Ishikawa (cell line): ENCODE measurements around the gene AP3S2.

ENCODE experiments used
- CEBPB ChIP-seq: IDR thresholded peaks from 2 replicates; pipeline ENCODE4 v1.6.1; 2012
- CREB1 ChIP-seq: IDR thresholded peaks from 2 replicates; pipeline ENCODE4 v1.6.1; 2012; ENCODE audit warnings: low read depth
- EGR1 ChIP-seq: IDR thresholded peaks from 2 replicates; pipeline ENCODE4 v1.6.1; 2012
- EP300 ChIP-seq: IDR thresholded peaks from 2 replicates; pipeline ENCODE4 v1.6.1; 2012; ENCODE audit warnings: borderline replicate concordance
- FOXM1 ChIP-seq: IDR thresholded peaks from 2 replicates; pipeline ENCODE4 v1.6.1; 2012; ENCODE audit warnings: low read depth, borderline replicate concordance
- MAX ChIP-seq: IDR thresholded peaks from 2 replicates; pipeline ENCODE4 v1.6.1; 2012
- NFIC ChIP-seq: IDR thresholded peaks from 2 replicates; pipeline ENCODE4 v1.6.1; 2012
- RAD21 ChIP-seq: IDR thresholded peaks from 2 replicates; pipeline ENCODE4 v1.6.1; 2012; ENCODE audit warnings: low read depth
- TAF1 ChIP-seq: IDR thresholded peaks from 2 replicates; pipeline ENCODE4 v1.6.1; 2012; ENCODE audit warnings: low read depth, mild to moderate bottlenecking
- TCF12 ChIP-seq: IDR thresholded peaks from 2 replicates; pipeline ENCODE4 v1.6.1; 2012; ENCODE audit warnings: low read depth
- TEAD4 ChIP-seq: IDR thresholded peaks from 2 replicates; pipeline ENCODE4 v1.6.1; 2012
- USF1 ChIP-seq: IDR thresholded peaks from 2 replicates; pipeline ENCODE4 v1.6.1; 2012
- ZBTB7A ChIP-seq: IDR thresholded peaks from 2 replicates; pipeline ENCODE4 v1.6.1; 2012; ENCODE audit warnings: low read depth
- TF ChIP-seq, protein P1 (sequence below): IDR thresholded peaks from 2 replicates; pipeline ENCODE4 v1.6.1; 2012; ENCODE audit warnings: low read depth, mild to moderate bottlenecking

Gene AP3S2

DNA sequence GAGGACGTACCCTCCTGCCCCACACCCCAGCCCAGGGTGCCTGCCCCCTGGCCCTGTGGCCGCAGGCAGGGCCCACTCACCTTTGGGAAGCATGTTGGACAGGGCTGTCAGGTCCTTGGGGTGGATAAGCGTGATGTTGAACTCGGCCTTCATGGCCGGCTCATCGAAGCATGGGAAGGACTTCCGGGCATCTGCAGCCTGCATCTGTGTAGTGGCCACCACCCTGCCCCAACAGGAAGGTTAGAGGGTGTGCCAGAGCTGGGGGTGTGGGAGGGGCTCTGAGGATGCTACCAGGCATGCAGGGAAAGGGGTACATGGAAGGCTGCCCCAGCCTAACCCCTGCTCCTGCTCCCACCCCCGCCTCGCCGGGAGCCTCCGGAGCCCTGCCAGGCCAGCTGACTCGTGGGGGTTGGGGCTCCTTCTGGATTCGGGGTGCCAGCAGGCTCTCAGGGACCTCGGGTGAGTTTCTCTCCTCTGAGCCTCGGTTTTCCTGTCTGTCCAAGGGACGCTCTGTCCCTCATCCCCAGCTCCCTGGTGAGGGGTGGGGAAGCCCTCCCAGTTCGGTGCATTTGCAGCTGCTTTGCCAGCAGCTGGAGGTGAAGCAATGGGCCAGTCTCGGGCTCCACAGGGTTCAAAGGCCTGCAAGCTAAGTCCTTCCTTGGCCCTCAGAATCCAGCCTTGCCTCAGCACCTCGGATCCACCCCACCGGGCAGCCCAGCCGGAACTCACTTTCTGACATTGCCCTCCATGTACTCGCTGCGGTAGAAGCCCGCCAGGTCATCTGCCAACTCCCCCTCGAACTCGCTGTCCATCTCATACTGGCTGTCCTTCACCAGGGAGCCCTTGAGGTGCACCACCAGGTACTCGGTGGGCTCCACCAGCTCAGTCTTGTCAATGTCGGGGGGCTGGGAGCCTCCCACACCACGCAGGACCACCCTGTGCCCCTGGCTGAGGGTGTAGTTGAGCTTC, 88.3 kb downstream of the AP3S2 start:
- TF ChIP-seq EP300 (no peak), EGR1 (no peak), MAX (no peak)

DNA sequence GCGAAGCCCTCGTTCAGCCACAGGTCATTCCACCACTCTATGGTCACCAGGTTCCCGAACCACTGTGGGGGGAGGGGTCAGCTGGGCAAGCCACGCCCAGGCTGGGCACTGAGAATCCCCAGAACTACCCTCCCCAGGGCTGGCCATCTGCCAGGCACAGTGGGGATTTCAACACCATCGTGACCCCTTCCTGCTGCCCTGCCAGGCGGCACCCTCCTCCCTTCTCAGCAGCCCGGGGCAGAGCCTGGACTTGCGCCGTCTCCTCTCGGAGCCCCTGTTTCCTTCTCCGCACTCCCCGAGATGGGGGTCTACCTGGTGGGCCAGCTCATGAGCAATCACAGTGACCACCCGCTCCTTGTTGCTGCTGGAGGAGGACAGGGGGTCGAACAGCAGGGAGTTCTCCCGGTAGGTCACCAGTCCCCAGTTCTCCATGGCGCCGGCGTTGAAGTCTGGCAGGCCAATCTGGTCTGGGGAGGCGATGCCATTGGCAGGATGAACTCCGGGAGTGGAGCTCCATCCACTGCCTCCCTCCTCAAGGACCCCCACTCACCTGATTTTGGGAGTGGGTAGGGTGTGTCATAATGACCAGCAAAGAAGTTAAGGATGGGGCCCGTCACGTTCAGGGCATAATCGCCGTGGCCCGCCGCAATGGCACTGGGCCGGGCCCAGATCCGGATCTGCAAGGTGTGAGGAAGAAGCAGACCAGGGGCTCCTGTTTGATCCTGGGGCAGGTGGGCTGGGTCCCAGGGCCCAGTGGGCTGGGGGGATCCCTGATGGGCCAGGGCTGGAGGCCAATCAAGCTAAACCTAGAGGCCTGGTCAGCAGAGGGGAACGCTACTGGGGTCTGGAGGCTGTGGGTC, 89.6 kb downstream of the AP3S2 start:
- TF ChIP-seq EP300 (no peak), FOXM1 (no peak), ZBTB7A (no peak), RAD21 (no peak), MAX (no peak), TAF1 (no peak), TCF12 (no peak), NFIC (no peak), CREB1 (no peak), USF1 (no peak), TEAD4 (no peak)
- TF ChIP-seq, protein P1, sequence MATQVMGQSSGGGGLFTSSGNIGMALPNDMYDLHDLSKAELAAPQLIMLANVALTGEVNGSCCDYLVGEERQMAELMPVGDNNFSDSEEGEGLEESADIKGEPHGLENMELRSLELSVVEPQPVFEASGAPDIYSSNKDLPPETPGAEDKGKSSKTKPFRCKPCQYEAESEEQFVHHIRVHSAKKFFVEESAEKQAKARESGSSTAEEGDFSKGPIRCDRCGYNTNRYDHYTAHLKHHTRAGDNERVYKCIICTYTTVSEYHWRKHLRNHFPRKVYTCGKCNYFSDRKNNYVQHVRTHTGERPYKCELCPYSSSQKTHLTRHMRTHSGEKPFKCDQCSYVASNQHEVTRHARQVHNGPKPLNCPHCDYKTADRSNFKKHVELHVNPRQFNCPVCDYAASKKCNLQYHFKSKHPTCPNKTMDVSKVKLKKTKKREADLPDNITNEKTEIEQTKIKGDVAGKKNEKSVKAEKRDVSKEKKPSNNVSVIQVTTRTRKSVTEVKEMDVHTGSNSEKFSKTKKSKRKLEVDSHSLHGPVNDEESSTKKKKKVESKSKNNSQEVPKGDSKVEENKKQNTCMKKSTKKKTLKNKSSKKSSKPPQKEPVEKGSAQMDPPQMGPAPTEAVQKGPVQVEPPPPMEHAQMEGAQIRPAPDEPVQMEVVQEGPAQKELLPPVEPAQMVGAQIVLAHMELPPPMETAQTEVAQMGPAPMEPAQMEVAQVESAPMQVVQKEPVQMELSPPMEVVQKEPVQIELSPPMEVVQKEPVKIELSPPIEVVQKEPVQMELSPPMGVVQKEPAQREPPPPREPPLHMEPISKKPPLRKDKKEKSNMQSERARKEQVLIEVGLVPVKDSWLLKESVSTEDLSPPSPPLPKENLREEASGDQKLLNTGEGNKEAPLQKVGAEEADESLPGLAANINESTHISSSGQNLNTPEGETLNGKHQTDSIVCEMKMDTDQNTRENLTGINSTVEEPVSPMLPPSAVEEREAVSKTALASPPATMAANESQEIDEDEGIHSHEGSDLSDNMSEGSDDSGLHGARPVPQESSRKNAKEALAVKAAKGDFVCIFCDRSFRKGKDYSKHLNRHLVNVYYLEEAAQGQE = no peak

- TF ChIP-seq TEAD4 (no peak), USF1 (no peak), RAD21 (no peak), EGR1 (no peak), CREB1 (no peak), TAF1 (no peak)
- TF ChIP-seq, protein P1 = no peak
These were observed 90.6 kb downstream of the AP3S2 start for GRCh38 chr15:89802986-89803824.

DNA sequence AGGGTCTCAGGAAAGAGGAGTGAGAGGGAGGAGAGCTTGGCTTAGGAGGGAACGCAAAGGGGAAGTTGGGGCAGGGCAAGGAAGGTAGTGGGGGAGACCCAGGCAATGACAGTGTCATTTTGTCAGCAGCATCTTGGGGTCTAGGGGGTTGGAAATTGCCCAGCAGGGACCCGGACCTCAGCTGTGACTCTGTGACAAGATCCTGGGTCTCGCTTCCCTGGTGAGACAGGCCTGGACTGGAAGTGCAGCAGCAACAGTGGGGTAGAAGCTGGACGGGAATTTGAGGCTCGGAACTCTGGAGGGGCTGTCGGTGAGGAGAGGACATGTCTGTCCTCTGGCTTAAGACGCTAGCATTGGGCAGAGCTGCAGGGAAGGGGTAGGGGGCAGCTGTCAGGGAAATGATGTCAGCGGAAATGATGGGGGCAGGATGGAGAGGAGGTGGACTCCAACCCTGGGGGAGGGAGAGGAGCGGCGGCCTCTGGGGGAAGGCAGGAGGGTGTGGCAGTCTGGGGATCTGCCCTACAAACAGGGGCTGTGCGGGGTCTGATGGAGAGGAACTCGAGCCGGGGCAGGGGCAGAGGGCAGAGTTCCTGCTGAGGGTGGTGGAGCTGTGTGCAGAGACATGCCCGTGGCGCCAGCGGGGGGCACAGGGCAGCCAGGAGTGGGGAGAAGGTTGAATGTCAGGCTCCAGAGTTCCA, 91.4 kb downstream of the AP3S2 start:
- TF ChIP-seq TCF12 = no peak
- TF ChIP-seq TEAD4 = no peak
- no peak for TF ChIP-seq EP300
- no peak for TF ChIP-seq FOXM1
- TF ChIP-seq ZBTB7A = no peak
- TF ChIP-seq USF1 = no peak
- TF ChIP-seq CREB1 = no peak
- TF ChIP-seq CEBPB = no peak
- no peak for TF ChIP-seq NFIC
- TF ChIP-seq RAD21 = no peak
- TF ChIP-seq MAX = no peak
